ENCODE data around the gene TMEM132D.

The TMEM132D gene

DNA sequence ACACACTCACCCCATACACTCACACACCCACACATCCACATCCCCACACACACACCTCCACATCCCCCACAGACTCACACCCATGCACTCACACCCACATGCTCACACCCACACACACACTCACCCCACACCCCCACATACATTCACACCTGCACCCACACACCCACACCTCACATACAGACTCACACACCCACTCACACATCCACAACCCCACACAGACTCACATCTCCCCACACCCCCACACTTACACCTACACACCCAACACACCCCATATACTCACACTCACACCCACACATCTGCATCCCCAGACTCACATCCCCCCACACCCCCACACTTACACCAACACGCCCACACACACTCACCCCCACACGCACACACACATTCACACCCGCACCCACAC, 878.8 kb downstream of the TMEM132D start:
- no peak for DNase-seq
